NT2/D1 (cell line): Measurements from ENCODE around the gene SFI1.
"Not testable (repeated sequence)": the region's sequence is repeated elsewhere in the genome, so short reads cannot be mapped to it uniquely, and the experiment has no call there.

Source experiments
- DNase-seq: peaks from one replicate; pipeline ENCODE4 v3.0.0-alpha.2; 2011; ENCODE audit warnings: low read depth, low spot score
- H3K27me3 ChIP-seq: 2 replicates; pipeline ENCODE4 v1.6.0; 2011; ENCODE audit warnings: mild to moderate bottlenecking; ENCODE audit not compliant: insufficient read length, insufficient read depth
- H3K36me3 ChIP-seq: 2 replicates; pipeline ENCODE4 v1.6.1; 2011; ENCODE audit warnings: mild to moderate bottlenecking, low read length, mixed read lengths; ENCODE audit not compliant: insufficient read depth, insufficient read length
- H3K4me1 ChIP-seq: 2 replicates; pipeline ENCODE4 v1.5.1; 2011; ENCODE audit not compliant: insufficient read depth, insufficient read length
- H3K4me3 ChIP-seq: 2 replicates; pipeline ENCODE4 v1.5.1; 2011; ENCODE audit warnings: low read depth; ENCODE audit not compliant: insufficient read length
- H3K9ac ChIP-seq: 2 replicates; pipeline ENCODE4 v1.6.0; 2011; ENCODE audit warnings: low read depth; ENCODE audit not compliant: insufficient read length
- H3K9me3 ChIP-seq: 2 replicates; pipeline ENCODE4 v1.5.1; 2011; ENCODE audit warnings: mild to moderate bottlenecking, low read length; ENCODE audit not compliant: insufficient read depth
- SUZ12 ChIP-seq: IDR thresholded peaks from 2 replicates; pipeline ENCODE4 v1.6.1; 2011; ENCODE audit not compliant: insufficient read length, insufficient read depth; ENCODE audit errors: extremely low read depth
- YY1 ChIP-seq: IDR thresholded peaks from 2 replicates; pipeline ENCODE4 v1.6.1; 2011; ENCODE audit not compliant: insufficient read length, insufficient read depth
- ZNF274 ChIP-seq: IDR thresholded peaks from 2 replicates; pipeline ENCODE4 v1.6.1; 2011; ENCODE audit warnings: mild to moderate bottlenecking, low read depth, low read length

The SFI1 gene

GRCh38 chr22:31488346-31488883 is 7.9 kb upstream of the SFI1 start:
- no peak for DNase-seq
- no peaks in the 10 kb centered on the region for H3K4me1 ChIP-seq
- peak overlapping the region; percentile 77 for H3K9ac ChIP-seq
- H3K36me3 ChIP-seq, result peaks cover 36% of the 10 kb centered on the region
- H3K27me3 ChIP-seq, result no peaks in the 10 kb centered on the region
- no peaks in the 10 kb centered on the region for H3K9me3 ChIP-seq
- peak overlapping the region; percentile 64 for H3K4me3 ChIP-seq
- TF ChIP-seq YY1, result no peak
- TF ChIP-seq ZNF274, result no peak
- no peak for TF ChIP-seq SUZ12

DNA sequence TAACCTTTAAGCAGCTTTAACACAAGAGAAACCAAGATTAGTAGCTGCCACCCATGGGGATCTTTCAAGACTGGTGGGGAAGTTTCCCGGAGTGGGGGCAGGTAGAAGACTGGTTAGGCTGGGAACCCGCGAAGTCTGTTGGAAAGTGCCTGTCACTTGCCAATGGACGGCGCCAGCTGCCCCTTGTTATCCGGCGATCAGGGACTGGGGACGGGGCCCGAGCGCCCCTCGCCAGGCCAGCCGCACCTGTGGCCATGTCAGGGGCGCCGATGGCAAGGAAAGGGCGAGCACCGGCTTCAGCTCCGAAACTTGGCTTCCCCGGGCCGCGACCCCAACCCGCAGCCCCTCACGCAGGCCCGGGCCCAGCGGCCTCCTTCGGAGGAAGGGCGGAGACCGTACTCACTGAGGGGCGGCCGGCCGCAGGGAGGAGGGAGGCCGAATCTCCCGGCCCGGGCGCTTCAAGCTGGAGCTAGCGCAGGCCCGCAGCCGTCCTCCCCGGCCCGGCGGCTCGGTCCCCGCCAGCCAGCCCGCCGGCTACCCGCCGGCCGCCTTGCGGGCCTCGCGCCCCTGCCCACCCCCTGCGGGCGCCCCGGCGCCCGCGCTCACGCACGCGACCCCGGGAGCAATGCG is 7.2 kb upstream of the SFI1 start:
- DNase-seq, result no peak
- Histone ChIP-seq H3K27me3 (no peaks in the 10 kb centered on the region), H3K4me3 (peak overlapping the region; percentile 64), H3K4me1 (no peaks in the 10 kb centered on the region), H3K9ac (peak overlapping the region; percentile 77), H3K9me3 (no peaks in the 10 kb centered on the region), H3K36me3 (peaks cover 30% of the 10 kb centered on the region)
- no peak for TF ChIP-seq ZNF274
- TF ChIP-seq SUZ12, result no peak
- no peak for TF ChIP-seq YY1

- TF ChIP-seq SUZ12, result no peak
- TF ChIP-seq YY1, result no peak
- no peak for TF ChIP-seq ZNF274
- peak within 1 kb of the TSS; percentile 92 for H3K9ac ChIP-seq
- H3K9me3 ChIP-seq, result no peaks in the 10 kb centered on the region
- peak within 1 kb of the TSS; percentile 91 for H3K4me3 ChIP-seq
- peak; percentile 49 for DNase-seq
- H3K27me3 ChIP-seq, result no peaks in the 10 kb centered on the region
- peaks cover 25% of the 10 kb centered on the region for H3K36me3 ChIP-seq
- no peaks in the 10 kb centered on the region for H3K4me1 ChIP-seq
Observed at GRCh38 chr22:31489632-31490495, 6.5 kb upstream of the SFI1 start, which contains the start of gene EIF4ENIF1. EIF4ENIF1 (minus strand) TSS chr22:31489842; CDS start chr22:31488718, 1,124 bp downstream.

DNA sequence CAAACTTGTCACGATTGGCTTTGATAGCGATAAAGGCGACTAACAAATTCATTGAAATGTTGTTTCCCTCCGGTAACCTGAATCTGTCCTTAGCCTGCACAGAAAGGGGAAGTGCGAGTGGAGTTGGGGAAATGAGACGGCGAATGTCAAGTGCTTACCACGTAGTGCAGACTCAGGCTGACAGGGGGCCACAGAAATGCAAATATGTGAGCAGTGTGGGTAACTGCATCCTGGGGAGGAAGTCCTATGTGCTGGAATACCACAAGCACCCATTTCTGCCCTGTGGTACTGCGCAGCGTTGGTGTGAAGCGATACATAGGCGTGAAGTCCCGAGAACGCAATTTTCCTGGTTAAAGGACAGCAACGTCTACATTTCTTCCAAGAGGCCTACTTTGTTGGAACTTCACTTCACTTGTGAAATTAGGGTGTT is 5.8 kb upstream of the SFI1 start:
- Histone ChIP-seq H3K9me3 (no peaks in the 10 kb centered on the region), H3K4me1 (no peaks in the 10 kb centered on the region)
- TF ChIP-seq YY1 (no peak), SUZ12 (no peak), ZNF274 (no peak)

GRCh38 chr22:31491218-31491962 is 4.9 kb upstream of the SFI1 start:
- no peak for DNase-seq

More for the DNA sequence above, 5.8 kb upstream of the SFI1 start:
- DNase-seq, result no peak
- Histone ChIP-seq H3K27me3 (no peaks in the 10 kb centered on the region), H3K36me3 (peaks cover 23% of the 10 kb centered on the region), H3K9ac (peak overlapping the region; percentile 92), H3K4me3 (peak overlapping the region; percentile 91)

GRCh38 chr22:31492151-31492550 is 4.2 kb upstream of the SFI1 start:
- Histone ChIP-seq H3K36me3 (peaks cover 16% of the 10 kb centered on the region), H3K9ac (no peak overlapping the region), H3K9me3 (no peaks in the 10 kb centered on the region), H3K4me1 (no peaks in the 10 kb centered on the region), H3K27me3 (peaks cover 6% of the 10 kb centered on the region), H3K4me3 (no peak overlapping the region)
- no peak for DNase-seq
- no peak for TF ChIP-seq YY1
- no peak for TF ChIP-seq SUZ12

More at GRCh38 chr22:31491218-31491962, 4.9 kb upstream of the SFI1 start:
- Histone ChIP-seq H3K27me3 (no peaks in the 10 kb centered on the region), H3K9ac (no peak overlapping the region), H3K9me3 (no peaks in the 10 kb centered on the region), H3K36me3 (peaks cover 23% of the 10 kb centered on the region), H3K4me3 (no peak overlapping the region), H3K4me1 (no peaks in the 10 kb centered on the region)
- TF ChIP-seq SUZ12 (no peak), ZNF274 (no peak), YY1 (no peak)

- peaks cover 13% of the 10 kb centered on the region for H3K27me3 ChIP-seq
- not testable (repeated sequence) for H3K9me3 ChIP-seq, H3K4me3 ChIP-seq, DNase-seq, H3K4me1 ChIP-seq, H3K9ac ChIP-seq, H3K36me3 ChIP-seq
Observed at GRCh38 chr22:31493355-31493754, 3.0 kb upstream of the SFI1 start.
